ENCODE measurements around the gene FOXD4L5. TPM values are rescaled to one million over a fixed set of nuclear protein-coding genes. Genes with fewer than 3 reads are reported as not detected.

The FOXD4L5 gene
- 0.46 TPM for total RNA-seq

GRCh38 chr9:65285109-65285508 lies at the start of gene FOXD4L5:
Gene FOXD4L5, minus strand, starts transcription at chr9:65285209. Its CDS starts 832 bp downstream, at chr9:65284377.

Small RNA genes lying within 50 kb of the gene (small RNA-seq; reads per million reads assigned to genes)
- not detected for gene IGKV1OR9-1
